Activated T-cell treated with anti-CD3 and anti-CD28 coated beads, Interleukin-2, amount 50 U/mL, for 72 hours (primary cell): ENCODE data around the gene ABCA5. TPM values are rescaled to one million over a fixed set of nuclear protein-coding genes. Genes with fewer than 3 reads are reported as not detected.

Source experiments
- ATAC-seq, 2 donors: fragments of 150-1000 bp; cut with Tn5 transposase; replicated peaks in 1 of 2; 2 replicates each; pipeline ENCODE4 v1.10.0; 2021; ENCODE audit warnings: moderate library complexity in 2 of 2, mild to moderate bottlenecking in 1 of 2
- DNase-seq, 2 donors: peaks; one replicate each; pipeline ENCODE4 v3.0.0; 2021 to 2022; ENCODE audit warnings: mixed read lengths in 1 of 2
- H3K27ac Mint-ChIP-seq: one replicate; pipeline ENCODE4 v1.8.0; 2022; ENCODE audit warnings: mild to moderate bottlenecking, moderate library complexity, mixed read lengths
- H3K27me3 Mint-ChIP-seq: one replicate; pipeline ENCODE4 v1.8.0; 2022; ENCODE audit warnings: low read depth, mixed read lengths
- H3K36me3 Mint-ChIP-seq, 2 donors: one replicate each; pipeline ENCODE4 v1.8.0; 2022; ENCODE audit warnings: mixed read lengths in 2 of 2, mild to moderate bottlenecking in 1 of 2; ENCODE audit not compliant: insufficient read depth in 2 of 2
- H3K4me1 Mint-ChIP-seq: one replicate; pipeline ENCODE4 v1.8.0; 2022; ENCODE audit warnings: low read depth, mixed read lengths
- H3K4me3 Mint-ChIP-seq, 2 donors: one replicate each; pipeline ENCODE4 v1.8.0; 2022; ENCODE audit warnings: mild to moderate bottlenecking in 2 of 2, mixed read lengths in 2 of 2, moderate library complexity in 2 of 2
- H3K9me3 Mint-ChIP-seq, 2 donors: one replicate each; pipeline ENCODE4 v1.8.0; 2022; ENCODE audit warnings: mixed read lengths in 2 of 2
- total RNA-seq, 2 donors: library from RNA; stranded (reverse); gene quantifications; one replicate each; pipeline ENCODE4 v1.2.3, GENCODE V29; 2022

Gene ABCA5
- total RNA-seq, 2 donors from 2014 or later: 28.5 to 31.1 TPM

- Mint-ChIP-seq H3K4me1 (no peaks in the 10 kb centered on the region), H3K9me3 (no peaks in the 10 kb centered on the region), H3K27ac (no peak overlapping the region), H3K4me3 (no peak overlapping the region), H3K27me3 (no peaks in the 10 kb centered on the region), H3K36me3 (peaks cover 1 to 3% of the 10 kb centered on the region in 2 donors)
- ATAC-seq: no peak
- no peak for DNase-seq
Observed at GRCh38 chr17:69269131-69269998, 57.6 kb downstream of the ABCA5 start.

GRCh38 chr17:69268543-69269014, 58.4 kb downstream of the ABCA5 start:
- DNase-seq: no peak
- no peak for ATAC-seq
- H3K4me3 Mint-ChIP-seq: no peak overlapping the region
- no peaks in the 10 kb centered on the region for H3K9me3 Mint-ChIP-seq
- no peak overlapping the region for H3K27ac Mint-ChIP-seq
- peaks cover 1 to 9% of the 10 kb centered on the region in 2 donors for H3K36me3 Mint-ChIP-seq
- H3K27me3 Mint-ChIP-seq: no peaks in the 10 kb centered on the region
- no peaks in the 10 kb centered on the region for H3K4me1 Mint-ChIP-seq

GRCh38 chr17:69267219-69267618, 59.7 kb downstream of the ABCA5 start:
- no peak overlapping the region for H3K27ac Mint-ChIP-seq
- DNase-seq (no peak), ATAC-seq (no peak)
- H3K4me1 Mint-ChIP-seq: no peaks in the 10 kb centered on the region
- peaks cover 1 to 9% of the 10 kb centered on the region in 2 donors for H3K36me3 Mint-ChIP-seq
- H3K4me3 Mint-ChIP-seq: no peak overlapping the region
- H3K27me3 Mint-ChIP-seq: no peaks in the 10 kb centered on the region
- H3K9me3 Mint-ChIP-seq: no peaks in the 10 kb centered on the region

- H3K4me3 Mint-ChIP-seq: no peak overlapping the region
- H3K9me3 Mint-ChIP-seq: no peaks in the 10 kb centered on the region
- H3K36me3 Mint-ChIP-seq: peaks cover 1 to 9% of the 10 kb centered on the region in 2 donors
- no peak for DNase-seq
- no peaks in the 10 kb centered on the region for H3K27me3 Mint-ChIP-seq
- H3K4me1 Mint-ChIP-seq: no peaks in the 10 kb centered on the region
- no peak for ATAC-seq
- H3K27ac Mint-ChIP-seq: no peak overlapping the region
Observed at GRCh38 chr17:69265873-69266272, 61.1 kb downstream of the ABCA5 start.

GRCh38 chr17:69254187-69254586, 72.7 kb downstream of the ABCA5 start:
- ATAC-seq: no peak
- peaks cover 0 to 2% of the 10 kb centered on the region in 2 donors for H3K36me3 Mint-ChIP-seq
- no peak overlapping the region for H3K4me3 Mint-ChIP-seq
- no peak overlapping the region for H3K27ac Mint-ChIP-seq
- no peaks in the 10 kb centered on the region for H3K9me3 Mint-ChIP-seq
- no peaks in the 10 kb centered on the region for H3K27me3 Mint-ChIP-seq
- no peak for DNase-seq
- H3K4me1 Mint-ChIP-seq: no peaks in the 10 kb centered on the region

GRCh38 chr17:69250641-69251040, 76.3 kb downstream of the ABCA5 start:
- H3K36me3 Mint-ChIP-seq: peaks cover 0 to 3% of the 10 kb centered on the region in 2 donors
- no peaks in the 10 kb centered on the region for H3K9me3 Mint-ChIP-seq
- no peak overlapping the region for H3K27ac Mint-ChIP-seq
- DNase-seq: no peak
- H3K4me3 Mint-ChIP-seq: no peak overlapping the region
- H3K4me1 Mint-ChIP-seq: no peaks in the 10 kb centered on the region
- no peak for ATAC-seq
- no peaks in the 10 kb centered on the region for H3K27me3 Mint-ChIP-seq

- ATAC-seq (no peak), DNase-seq (no peak)
- Mint-ChIP-seq H3K36me3 (peaks cover 0 to 3% of the 10 kb centered on the region in 2 donors), H3K4me3 (no peak overlapping the region), H3K27ac (no peak overlapping the region), H3K9me3 (no peaks in the 10 kb centered on the region), H3K27me3 (no peaks in the 10 kb centered on the region), H3K4me1 (no peaks in the 10 kb centered on the region)
Observed at GRCh38 chr17:69246726-69247375, 80.1 kb downstream of the ABCA5 start.

- Mint-ChIP-seq H3K4me3 (no peak overlapping the region), H3K27me3 (no peaks in the 10 kb centered on the region), H3K9me3 (no peaks in the 10 kb centered on the region), H3K27ac (no peak overlapping the region), H3K4me1 (no peaks in the 10 kb centered on the region), H3K36me3 (peaks cover 2 to 3% of the 10 kb centered on the region in 2 donors)
- ATAC-seq (no peak), DNase-seq (no peak)
Observed at GRCh38 chr17:69246202-69246601, 80.7 kb downstream of the ABCA5 start.

- Mint-ChIP-seq H3K27me3 (no peaks in the 10 kb centered on the region), H3K27ac (no peak overlapping the region), H3K4me3 (no peak overlapping the region), H3K4me1 (no peaks in the 10 kb centered on the region), H3K36me3 (peaks cover 2 to 3% of the 10 kb centered on the region in 2 donors), H3K9me3 (no peaks in the 10 kb centered on the region)
- DNase-seq: no peak
- no peak for ATAC-seq
Observed at GRCh38 chr17:69245617-69246016, 81.3 kb downstream of the ABCA5 start.

- Mint-ChIP-seq H3K27me3 (no peaks in the 10 kb centered on the region), H3K36me3 (peaks cover 0 to 5% of the 10 kb centered on the region in 2 donors), H3K9me3 (no peaks in the 10 kb centered on the region), H3K4me3 (no peak overlapping the region), H3K4me1 (no peaks in the 10 kb centered on the region), H3K27ac (no peak overlapping the region)
- DNase-seq (no peak), ATAC-seq (no peak)
Observed at GRCh38 chr17:69239611-69240600, 87.0 kb downstream of the ABCA5 start.

GRCh38 chr17:69236946-69237345, 90.0 kb downstream of the ABCA5 start:
- Mint-ChIP-seq H3K27ac (no peak overlapping the region), H3K4me1 (no peaks in the 10 kb centered on the region), H3K4me3 (no peak overlapping the region), H3K9me3 (peaks cover 1 to 12% of the 10 kb centered on the region in 2 donors), H3K27me3 (no peaks in the 10 kb centered on the region), H3K36me3 (peaks cover 0 to 7% of the 10 kb centered on the region in 2 donors)
- ATAC-seq: no peak
- no peak for DNase-seq

GRCh38 chr17:69236464-69236863, 90.5 kb downstream of the ABCA5 start:
- Mint-ChIP-seq H3K27ac (no peak overlapping the region), H3K4me1 (no peaks in the 10 kb centered on the region), H3K4me3 (no peak overlapping the region), H3K9me3 (peaks cover 1 to 12% of the 10 kb centered on the region in 2 donors), H3K36me3 (peaks cover 0 to 7% of the 10 kb centered on the region in 2 donors), H3K27me3 (no peaks in the 10 kb centered on the region)
- ATAC-seq: no peak
- DNase-seq: no peak
